GM18951 (cell line): ENCODE measurements around the gene YOD1.

Experiments
- POLR2A ChIP-seq: IDR thresholded peaks from 4 replicates; pipeline ENCODE4 v1.6.1; 2011; ENCODE audit warnings: mild to moderate bottlenecking; ENCODE audit not compliant: insufficient read length, insufficient read depth; ENCODE audit errors: extremely low read depth
- in situ Hi-C: fragments of 300-500 bp; cut with MboI; formaldehyde crosslinking; loops from one replicate; pipeline ENCODE4 v1.12.0; 2022; ENCODE audit warnings: low sequenced_read_pairs, mixed read lengths, inconsistent platforms; ENCODE audit not compliant: unreplicated experiment

Gene YOD1

GRCh38 chr1:207051191-207051943 is at the start of gene YOD1:
YOD1 (minus strand) TSS chr1:207051208; CDS start chr1:207051030, 178 bp downstream.
- in situ Hi-C loops: no loop called here
- no peak for TF ChIP-seq POLR2A

GRCh38 chr1:207097871-207098324 is 46.9 kb upstream of the YOD1 start:
- no peak for TF ChIP-seq POLR2A

GRCh38 chr1:207093944-207094343 is 42.9 kb upstream of the YOD1 start:
- in situ Hi-C loops: no loop called here
- TF ChIP-seq POLR2A: no peak

More at GRCh38 chr1:207097871-207098324, 46.9 kb upstream of the YOD1 start:
- in situ Hi-C loops: no loop called here

- TF ChIP-seq POLR2A: no peak
- in situ Hi-C loops: no loop called here
Observed at GRCh38 chr1:207091200-207091908, 40.3 kb upstream of the YOD1 start.

- no peak for TF ChIP-seq POLR2A
- in situ Hi-C loops: loop anchor here (5.0 to 10.0 kb wide), 2 partner anchors 318 to 405 kb away; partner anchors contain the start of gene CR1
Observed at GRCh38 chr1:207089627-207090355, 38.8 kb upstream of the YOD1 start.

GRCh38 chr1:207088701-207089626 is 38.0 kb upstream of the YOD1 start, which contains the start of gene C4BPB:
C4BPB (plus strand) TSS chr1:207088860; CDS start chr1:207089532, 672 bp downstream.
- no peak for TF ChIP-seq POLR2A
- in situ Hi-C loops: loop anchor here (5.0 to 10.0 kb wide), 2 partner anchors 318 to 406 kb away; partner anchors contain the start of gene CR1

- no peak for TF ChIP-seq POLR2A
- in situ Hi-C loops: loop anchor here (5.0 to 10.0 kb wide), 2 partner anchors 319 to 407 kb away; partner anchors contain the start of gene CR1
Observed at GRCh38 chr1:207088161-207088560, 37.2 kb upstream of the YOD1 start.

- in situ Hi-C loops: loop anchor here (5.0 to 10.0 kb wide), 2 partner anchors 321 to 409 kb away; partner anchors contain the start of gene CR1
Observed at GRCh38 chr1:207085887-207086286, 34.9 kb upstream of the YOD1 start.

GRCh38 chr1:207084701-207085180 is 33.7 kb upstream of the YOD1 start:
- TF ChIP-seq POLR2A: no peak
- in situ Hi-C loops: loop anchor here (5.0 to 10.0 kb wide), 2 partner anchors 323 to 410 kb away; partner anchors contain the start of gene CR1

More at GRCh38 chr1:207085887-207086286, 34.9 kb upstream of the YOD1 start:
- no peak for TF ChIP-seq POLR2A

- in situ Hi-C loops: loop anchor here (10.0 kb wide), 1 partner anchor 411 kb away; the partner anchor contains the start of gene CR1
- TF ChIP-seq POLR2A: no peak
Observed at GRCh38 chr1:207084232-207084631, 33.2 kb upstream of the YOD1 start.

- in situ Hi-C loops: loop anchor here (10.0 kb wide), 1 partner anchor 413 kb away; the partner anchor contains the start of gene CR1
- no peak for TF ChIP-seq POLR2A
Observed at GRCh38 chr1:207081806-207082205, 30.8 kb upstream of the YOD1 start.
